ENCODE results near the gene LRIG2. TPM values are rescaled to one million over a fixed set of nuclear protein-coding genes. Genes with fewer than 3 reads are reported as not detected.

LRIG2 gene
- total RNA-seq, 1 experiment from 2014 or later, result 14.8 TPM

DNA sequence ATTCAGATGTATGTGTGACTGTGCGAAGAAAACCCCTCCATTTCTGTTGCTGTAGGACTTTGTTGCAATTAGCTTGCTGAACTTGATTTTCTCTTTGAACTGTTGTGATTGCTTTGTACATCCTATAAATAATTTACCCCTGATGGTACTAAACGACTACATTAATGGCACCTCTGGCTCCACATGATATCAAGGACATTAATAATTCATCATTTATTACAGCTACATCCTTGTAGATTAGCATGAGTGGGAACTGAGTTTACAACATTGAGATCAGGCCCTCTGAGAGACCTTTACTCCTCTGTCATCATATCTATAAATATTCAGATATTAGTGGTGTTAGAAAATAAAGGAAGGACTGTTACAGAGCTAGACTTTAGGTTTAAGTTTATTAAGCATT lies 13.5 kb downstream of the LRIG2 start:
- POLR2A ChIA-PET (ENCODE audit: low non-redundant PET), result no interaction called here
- no peak for TF ChIP-seq EZH2 (IDR thresholded peaks at IDR 0.05; ENCODE audit: borderline replicate concordance, low read depth, low read length, poor library complexity, severe bottlenecking)
- TF ChIP-seq, protein P1, sequence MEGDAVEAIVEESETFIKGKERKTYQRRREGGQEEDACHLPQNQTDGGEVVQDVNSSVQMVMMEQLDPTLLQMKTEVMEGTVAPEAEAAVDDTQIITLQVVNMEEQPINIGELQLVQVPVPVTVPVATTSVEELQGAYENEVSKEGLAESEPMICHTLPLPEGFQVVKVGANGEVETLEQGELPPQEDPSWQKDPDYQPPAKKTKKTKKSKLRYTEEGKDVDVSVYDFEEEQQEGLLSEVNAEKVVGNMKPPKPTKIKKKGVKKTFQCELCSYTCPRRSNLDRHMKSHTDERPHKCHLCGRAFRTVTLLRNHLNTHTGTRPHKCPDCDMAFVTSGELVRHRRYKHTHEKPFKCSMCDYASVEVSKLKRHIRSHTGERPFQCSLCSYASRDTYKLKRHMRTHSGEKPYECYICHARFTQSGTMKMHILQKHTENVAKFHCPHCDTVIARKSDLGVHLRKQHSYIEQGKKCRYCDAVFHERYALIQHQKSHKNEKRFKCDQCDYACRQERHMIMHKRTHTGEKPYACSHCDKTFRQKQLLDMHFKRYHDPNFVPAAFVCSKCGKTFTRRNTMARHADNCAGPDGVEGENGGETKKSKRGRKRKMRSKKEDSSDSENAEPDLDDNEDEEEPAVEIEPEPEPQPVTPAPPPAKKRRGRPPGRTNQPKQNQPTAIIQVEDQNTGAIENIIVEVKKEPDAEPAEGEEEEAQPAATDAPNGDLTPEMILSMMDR (conservative IDR thresholded peaks at IDR 0.05; ENCODE audit: low read depth, low read length), result no peak
- no TSS peak for BruUV-seq (replicated peaks)
- CTCF ChIA-PET, result no interaction called here
- no peak for DNase-seq (ENCODE audit: low spot score)
- Histone ChIP-seq H3K4me1 (ENCODE audit: insufficient read depth, low read length, poor library complexity, severe bottlenecking) (peaks cover 6% of the 10 kb centered on the region), H3K27me3 (replicated peaks; ENCODE audit: insufficient read depth, low read depth, low read length, poor library complexity) (no peaks in the 10 kb centered on the region), H3K9me3 (ENCODE audit: low read depth, low read length, poor library complexity, severe bottlenecking) (no peaks in the 10 kb centered on the region), H3K4me3 (ENCODE audit: low read depth, low read length, poor library complexity, severe bottlenecking) (no peak overlapping the region), H3K27ac (ENCODE audit: low read depth, low read length, poor library complexity, severe bottlenecking) (no peak overlapping the region), H3K36me3 (ENCODE audit: insufficient read depth, low read length, poor library complexity, severe bottlenecking) (peaks cover 9% of the 10 kb centered on the region)
- intact Hi-C loops (cut with micrococcal nuclease; ENCODE audit: unreplicated experiment), result no loop called here

DNA sequence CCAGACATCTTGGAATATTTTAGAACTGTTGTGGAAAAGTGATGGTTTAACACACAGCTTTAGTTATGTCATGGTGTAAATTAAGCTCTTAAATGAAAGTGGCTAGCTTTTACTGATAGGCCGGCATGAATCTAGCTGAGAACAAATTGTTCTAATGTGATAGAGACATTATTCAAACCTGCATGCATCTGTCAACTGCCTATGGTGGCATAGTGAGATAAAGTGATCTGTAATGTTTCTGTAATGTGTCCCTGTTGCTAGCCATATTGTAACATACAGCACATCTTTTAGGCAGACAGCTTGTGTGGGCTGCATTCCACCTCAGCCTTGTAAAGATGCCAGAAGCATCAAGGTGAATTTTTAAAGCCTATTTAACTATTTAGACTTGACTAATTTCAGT lies 16.0 kb downstream of the LRIG2 start:
- TF ChIP-seq EZH2 (IDR thresholded peaks at IDR 0.05; ENCODE audit: borderline replicate concordance, low read depth, low read length, poor library complexity, severe bottlenecking), result no peak
- TF ChIP-seq, protein P1 (conservative IDR thresholded peaks at IDR 0.05; ENCODE audit: low read depth, low read length), result no peak
- Histone ChIP-seq H3K27me3 (replicated peaks; ENCODE audit: insufficient read depth, low read depth, low read length, poor library complexity) (no peaks in the 10 kb centered on the region), H3K9me3 (ENCODE audit: low read depth, low read length, poor library complexity, severe bottlenecking) (no peaks in the 10 kb centered on the region), H3K4me1 (ENCODE audit: insufficient read depth, low read length, poor library complexity, severe bottlenecking) (peaks cover 6% of the 10 kb centered on the region), H3K4me3 (ENCODE audit: low read depth, low read length, poor library complexity, severe bottlenecking) (no peak overlapping the region), H3K27ac (ENCODE audit: low read depth, low read length, poor library complexity, severe bottlenecking) (no peak overlapping the region), H3K36me3 (ENCODE audit: insufficient read depth, low read length, poor library complexity, severe bottlenecking) (peaks cover 6% of the 10 kb centered on the region)
- no peak for DNase-seq (ENCODE audit: low spot score)
- POLR2A ChIA-PET (ENCODE audit: low non-redundant PET), result no interaction called here
- no TSS peak for BruUV-seq (replicated peaks)
- intact Hi-C loops (cut with micrococcal nuclease; ENCODE audit: unreplicated experiment), result no loop called here
- CTCF ChIA-PET, result interaction anchor here (1.2 kb wide), 1 partner anchor 16 kb away, joined by 3 read pairs; the partner anchor contains the start of gene LRIG2

- DNase-seq (ENCODE audit: low spot score), result no peak
- CTCF ChIA-PET, result no interaction called here
- intact Hi-C loops (cut with micrococcal nuclease; ENCODE audit: unreplicated experiment), result no loop called here
- Histone ChIP-seq H3K36me3 (ENCODE audit: insufficient read depth, low read length, poor library complexity, severe bottlenecking) (peaks cover 15% of the 10 kb centered on the region), H3K27me3 (replicated peaks; ENCODE audit: insufficient read depth, low read depth, low read length, poor library complexity) (no peaks in the 10 kb centered on the region), H3K9me3 (ENCODE audit: low read depth, low read length, poor library complexity, severe bottlenecking) (no peaks in the 10 kb centered on the region), H3K4me3 (ENCODE audit: low read depth, low read length, poor library complexity, severe bottlenecking) (no peak overlapping the region), H3K27ac (ENCODE audit: low read depth, low read length, poor library complexity, severe bottlenecking) (no peak overlapping the region), H3K4me1 (ENCODE audit: insufficient read depth, low read length, poor library complexity, severe bottlenecking) (peaks cover 6% of the 10 kb centered on the region)
- BruUV-seq (replicated peaks), result no TSS peak
- TF ChIP-seq EZH2 (IDR thresholded peaks at IDR 0.05; ENCODE audit: borderline replicate concordance, low read depth, low read length, poor library complexity, severe bottlenecking), result no peak
- TF ChIP-seq, protein P1 (conservative IDR thresholded peaks at IDR 0.05; ENCODE audit: low read depth, low read length), result no peak
- POLR2A ChIA-PET (ENCODE audit: low non-redundant PET), result no interaction called here
Observed at GRCh38 chr1:113090051-113090450, 17.1 kb downstream of the LRIG2 start.

Measured in A673 (cell line).